K562 (cell line): Measurements from ENCODE around the gene CFAP69. TPM values are rescaled to one million over a fixed set of nuclear protein-coding genes. Genes with fewer than 3 reads are reported as not detected.

Experiments
- AFF1 ChIP-seq, 2 experiments: fragments of 450-650 bp; IDR thresholded peaks; 2 replicates each; pipeline ENCODE4 v1.6.1; 2018; ENCODE audit warnings: mild to moderate bottlenecking in 2 of 2, low read depth in 1 of 2; ENCODE audit not compliant: partially characterized antibody in 2 of 2
- CBX1 ChIP-seq: sonication (generic); IDR thresholded peaks from 2 replicates; pipeline ENCODE4 v1.6.1; 2016; ENCODE audit warnings: antibody characterized with exemption, low read depth, mild to moderate bottlenecking
- TCF7 ChIP-seq: sonication (generic); IDR thresholded peaks from 2 replicates; pipeline ENCODE4 v1.6.1; 2016; ENCODE audit warnings: antibody characterized with exemption, borderline replicate concordance
- TEAD4 ChIP-seq, 2 experiments: sonication (generic) in 1 of 2; formaldehyde crosslinking in 1 of 2; IDR thresholded peaks; 2 replicates each; pipeline versions ENCODE4 v1.6.1 to v1.8.0; 2012 to 2022; ENCODE audit warnings: borderline replicate concordance in 1 of 2, inconsistent platforms in 1 of 2, low read length in 1 of 2, mild to moderate bottlenecking in 1 of 2, missing genetic modification reagents in 1 of 2
- ZBTB40 ChIP-seq, 2 experiments: fragments of 450-650 bp in 1 of 2; sonication (generic) in 1 of 2; formaldehyde crosslinking in 1 of 2; IDR thresholded peaks; 2 replicates each; pipeline versions ENCODE4 v1.7.1 to v1.9.0; 2016 to 2022; ENCODE audit warnings: inconsistent platforms in 1 of 2, mild to moderate bottlenecking in 1 of 2, missing genetic modification reagents in 1 of 2
- polyA plus RNA-seq, 8 experiments: library from polyadenylated mRNA; depleted of rRNA in 4 of 8; stranded (reverse) in 5 of 8; unstranded in 3 of 8; fragments of >200 nt; fragmentation: Nextera tagmentation in 2 of 8; fragmentation: Illumina TruSeq in 1 of 8; extraction: Ambion mirVana in 2 of 8; extraction: Trizol in 1 of 8; gene quantifications; 2 replicates each; pipeline versions ENCODE4 v1.2.1 to v1.2.3, GENCODE V29; 2011 to 2014; ENCODE audit warnings: inconsistent platforms in 1 of 8, missing spikeins in 1 of 8
- total RNA-seq, 7 experiments: library from RNA; depleted of rRNA in 6 of 7; stranded (reverse); fragments of >200 nt in 6 of 7; fragmentation: Illumina TruSeq in 2 of 7; extraction: Trizol in 2 of 7; gene quantifications; 2 replicates each; pipeline versions ENCODE4 v1.2.1 to v1.2.3, GENCODE V29; 2011 to 2021; ENCODE audit warnings: low replicate concordance in 1 of 7

CFAP69 gene
- total and polyA plus RNA-seq, 9 of the 15 experiments (the other 6 are each of a cell fraction or from before 2014, with no cell fraction given) = 0.24 to 5.1 (median 1.7) TPM

GRCh38 chr7:90210475-90210874 lies 34.5 kb upstream of the CFAP69 start (continued):
- TF ChIP-seq ZBTB40 (IDR thresholded peaks at IDR 0.05) = no peak
- no peak for TF ChIP-seq ZBTB40 (CRISPR knock-in tag; IDR thresholded peaks at IDR 0.05)
- TF ChIP-seq AFF1 (IDR thresholded peaks at IDR 0.05; ENCODE audit: low read depth in 1 of 2, partially characterized antibody in 2 of 2) = no peak
- TF ChIP-seq TCF7 = no peak
- no peak for TF ChIP-seq CBX1
- no peak for TF ChIP-seq TEAD4 (IDR thresholded peaks at IDR 0.05; ENCODE audit: low read length)
- no peak for TF ChIP-seq TEAD4 (CRISPR knock-in tag; IDR thresholded peaks at IDR 0.05; ENCODE audit: borderline replicate concordance)
